A549 (cell line): ENCODE data around the gene TMEM125. TPM values are rescaled to one million over a fixed set of nuclear protein-coding genes. Genes with fewer than 3 reads are reported as not detected.

Experiments used
- ATAC-seq, 2 experiments: fragments of 200-7000 bp in 1 of 2; fragments of >200 bp in 1 of 2; cut with Nextera tagmentation in 1 of 2; cut with Tn5 transposase in 1 of 2; 3 replicates each; pipeline versions ENCODE4 v1.8.0 to v1.9.1; 2018 to 2020; ENCODE audit warnings: mild to moderate bottlenecking in 1 of 2, moderate library complexity in 1 of 2
- CTCF ChIA-PET: fragments of 300-600 bp; sonication (Branson Sonifier 250); formaldehyde crosslinking; extraction: SDS; loops from one replicate; lab custom pipeline; 2021; ENCODE audit warnings: antibody characterized with exemption, inconsistent platforms; lab: Yijun Ruan, JAX
- POLR2A ChIA-PET: fragments of 350-600 bp; formaldehyde crosslinking; extraction: SDS; loops from one replicate; lab custom pipeline; 2021; ENCODE audit warnings: antibody characterized with exemption, inconsistent platforms; lab: Yijun Ruan, JAX
- DNase-seq, 2 experiments: peaks; one replicate each; pipeline versions ENCODE4 v3.0.0 to v3.0.0-alpha.2; 2011 to 2016; ENCODE audit warnings: low read depth in 1 of 2, low spot score in 1 of 2
- FAIRE-seq: peaks from 2 replicates; lab custom pipeline; 2011; peaks lifted over from hg19 to GRCh38; lab: Jason Lieb, UNC
- H3K27ac ChIP-seq, 2 experiments: fragments of >200 bp; sonication (Bioruptor Twin); formaldehyde crosslinking; 3 replicates each; pipeline ENCODE4 v1.5.1; 2016 to 2017
- H3K4me1 ChIP-seq: fragments of >200 bp; sonication (Bioruptor Twin); formaldehyde crosslinking; 3 replicates; pipeline ENCODE4 v1.6.1; 2016
- H3K4me2 ChIP-seq: fragments of >200 bp; sonication (Bioruptor Twin); formaldehyde crosslinking; 3 replicates; pipeline ENCODE4 v1.6.1; 2016
- H3K4me3 ChIP-seq: fragments of >200 bp; sonication (Bioruptor Twin); formaldehyde crosslinking; 3 replicates; pipeline ENCODE4 v1.5.1; 2016
- H3K9me3 ChIP-seq: fragments of >200 bp; sonication (Bioruptor Twin); formaldehyde crosslinking; 3 replicates; pipeline ENCODE4 v1.6.1; 2016
- CBX8 ChIP-seq: fragments of 200-600 bp; sonication (generic); IDR thresholded peaks from 2 replicates; pipeline ENCODE4 v1.6.1; 2016
- CEBPB ChIP-seq, 2 experiments: fragments of >200 bp in 1 of 2; sonication (Bioruptor Twin) in 1 of 2; formaldehyde crosslinking in 1 of 2; IDR thresholded peaks; 2 replicates each; pipeline ENCODE4 v1.6.1; 2012 to 2016
- CHD2 ChIP-seq: fragments of 150-350 bp; IDR thresholded peaks from 2 replicates; pipeline ENCODE4 v1.6.1; 2014; ENCODE audit warnings: low read length; ENCODE audit not compliant: partially characterized antibody
- ELK1 ChIP-seq: fragments of 150-350 bp; IDR thresholded peaks from 2 replicates; pipeline ENCODE4 v1.6.1; 2014; ENCODE audit warnings: low read depth, mild to moderate bottlenecking, low read length
- ESRRA ChIP-seq: fragments of 150-350 bp; IDR thresholded peaks from 2 replicates; pipeline ENCODE4 v1.6.1; 2014; ENCODE audit warnings: mild to moderate bottlenecking, low read length, borderline replicate concordance
- HDAC2 ChIP-seq: fragments of 200-600 bp; sonication (generic); IDR thresholded peaks from 2 replicates; pipeline ENCODE4 v1.6.1; 2016
- HMGXB4 ChIP-seq: fragments of 250-450 bp; sonication (Bioruptor Pico); IDR thresholded peaks from 2 replicates; pipeline ENCODE4 v1.5.0; 2021; ENCODE audit warnings: mild to moderate bottlenecking, moderate library complexity, borderline replicate concordance
- HOXB5 ChIP-seq: fragments of 250-450 bp; sonication (Bioruptor Pico); IDR thresholded peaks from 2 replicates; pipeline ENCODE4 v1.5.0; 2020; ENCODE audit warnings: mild to moderate bottlenecking, moderate library complexity
- JUN ChIP-seq, 2 experiments: fragments of >200 bp; sonication (Bioruptor Twin); formaldehyde crosslinking; IDR thresholded peaks; 2 replicates in 1 of 2; 3 replicates in 1 of 2; pipeline ENCODE4 v1.6.1; 2016 to 2017
- KDM5A ChIP-seq: fragments of 200-600 bp; sonication (generic); IDR thresholded peaks from 2 replicates; pipeline ENCODE4 v1.6.1; 2016; ENCODE audit warnings: antibody characterized with exemption, mild to moderate bottlenecking
- MAX ChIP-seq: IDR thresholded peaks from 2 replicates; pipeline ENCODE4 v1.6.1; 2012
- NFE2L2 ChIP-seq: fragments of 150-350 bp; conservative IDR thresholded peaks from 2 replicates; pipeline ENCODE4 v1.6.1; 2014; ENCODE audit warnings: low read length
- RARB ChIP-seq: fragments of 250-450 bp; sonication (Bioruptor Pico); IDR thresholded peaks from 2 replicates; pipeline ENCODE4 v1.8.0; 2021; ENCODE audit warnings: mild to moderate bottlenecking, moderate library complexity
- RCOR1 ChIP-seq: fragments of 150-350 bp; IDR thresholded peaks from 2 replicates; pipeline ENCODE4 v1.6.1; 2014; ENCODE audit warnings: antibody characterized with exemption, low read length, low read depth
- RFX5 ChIP-seq: fragments of 450-650 bp; IDR thresholded peaks from 2 replicates; pipeline ENCODE4 v1.7.1; 2014; ENCODE audit warnings: antibody characterized with exemption, mild to moderate bottlenecking, moderate library complexity
- TP53 ChIP-seq: fragments of 250-450 bp; sonication (Bioruptor Pico); IDR thresholded peaks from 2 replicates; pipeline ENCODE4 v1.5.0; 2021; ENCODE audit warnings: mild to moderate bottlenecking, moderate library complexity
- USF2 ChIP-seq: fragments of 450-650 bp; IDR thresholded peaks from 2 replicates; pipeline ENCODE4 v1.6.1; 2014; ENCODE audit warnings: antibody characterized with exemption
- WGBS: methylation state at CpG from one replicate; pipeline ENCODE4 v1.1.6; 2017; ENCODE audit errors: missing lambda C conversion rate; 5-methylcytosine and 5-hydroxymethylcytosine counted together
- polyA plus RNA-seq, 4 experiments: library from polyadenylated mRNA; depleted of rRNA in 3 of 4; stranded (reverse); fragments of >200 nt; fragmentation: RNase III in 1 of 4; extraction: RNeasy Plus Mini Kit Qiagen cat#74134 plus additional on column Dnase treatment in 1 of 4; gene quantifications; 2 replicates in 3 of 4; 3 replicates in 1 of 4; pipeline ENCODE4 v1.2.3, GENCODE V29; 2011 to 2017

The TMEM125 gene
- polyA plus RNA-seq, 2 of the 4 experiments (the other 2 are of a cell fraction), result not detected

GRCh38 chr1:43279161-43279560 is 9.4 kb downstream of the TMEM125 start:
- POLR2A ChIA-PET, result no interaction called here
- CTCF ChIA-PET, result no interaction called here
- no peak overlapping the region for H3K27ac ChIP-seq
- ATAC-seq, result no peak
- H3K9me3 ChIP-seq, result no peaks in the 10 kb centered on the region
- H3K4me1 ChIP-seq, result no peaks in the 10 kb centered on the region
- 78% methylated on average over 4 of the region's 5 CpGs for WGBS
- H3K4me2 ChIP-seq, result no peak overlapping the region
- no peak overlapping the region for H3K4me3 ChIP-seq
- no peak for DNase-seq
- TF ChIP-seq CEBPB (IDR thresholded peaks at IDR 0.05) (no peak), CBX8 (no peak), ESRRA (no peak)
- FAIRE-seq, result no peak

- DNase-seq, result no peak
- no peak for FAIRE-seq
- Histone ChIP-seq H3K27ac (no peak overlapping the region), H3K4me1 (no peaks in the 10 kb centered on the region), H3K9me3 (no peaks in the 10 kb centered on the region), H3K4me3 (no peak overlapping the region), H3K4me2 (no peak overlapping the region)
- ATAC-seq, result no peak
- 81% methylated on average over 5 of the region's 6 CpGs for WGBS
- no peak for TF ChIP-seq RCOR1
- no peak for TF ChIP-seq RFX5
- no peak for TF ChIP-seq RARB (CRISPR knock-in tag)
- no peak for TF ChIP-seq MAX
- no peak for TF ChIP-seq USF2
- no peak for TF ChIP-seq HMGXB4 (CRISPR knock-in tag)
- TF ChIP-seq CHD2, result no peak
- TF ChIP-seq HDAC2, result no peak
- ChIA-PET POLR2A (no interaction called here), CTCF (no interaction called here)
Measured at GRCh38 chr1:43279666-43280065, 9.9 kb downstream of the TMEM125 start.

GRCh38 chr1:43280692-43281091 is 10.9 kb downstream of the TMEM125 start:
- no peak for DNase-seq
- CTCF ChIA-PET, result interaction anchor here (1.0 to 1.5 kb wide), 2 partner anchors 40 to 54 kb away, joined by 3 read pairs; no protein-coding TSS in a partner anchor
- TF ChIP-seq KDM5A (no peak), HOXB5 (CRISPR knock-in tag) (no peak), JUN (IDR thresholded peaks at IDR 0.05) (no peak), MAX (no peak), ELK1 (no peak), TP53 (CRISPR knock-in tag) (no peak), NFE2L2 (no peak)
- Histone ChIP-seq H3K27ac (no peak overlapping the region), H3K4me3 (no peak overlapping the region), H3K4me2 (no peak overlapping the region), H3K4me1 (no peaks in the 10 kb centered on the region), H3K9me3 (no peaks in the 10 kb centered on the region)
- 36% methylated on average over 2 of the region's 2 CpGs for WGBS
- POLR2A ChIA-PET, result no interaction called here
- no peak for FAIRE-seq
- no peak for ATAC-seq
